Activated CD4-positive, alpha-beta T cell treated with anti-CD3 and anti-CD28 coated beads, Interleukin-2, amount 10 ng/mL, durations not matched to agents 24 days and 14 days (primary cell): Measurements from ENCODE around the gene IMPA2. TPM values are rescaled to one million over a fixed set of nuclear protein-coding genes. Genes with fewer than 3 reads are reported as not detected.

Experiments
- DNase-seq: peaks from one replicate; pipeline ENCODE4 v3.0.0; 2022
- H3K27ac Mint-ChIP-seq: one replicate; pipeline ENCODE4 v1.8.0; 2022; ENCODE audit warnings: mild to moderate bottlenecking, mixed read lengths
- H3K27me3 Mint-ChIP-seq: one replicate; pipeline ENCODE4 v1.8.0; 2022; ENCODE audit warnings: mixed read lengths
- H3K36me3 Mint-ChIP-seq: one replicate; pipeline ENCODE4 v1.8.0; 2022; ENCODE audit warnings: low read depth, mild to moderate bottlenecking, mixed read lengths
- H3K4me1 Mint-ChIP-seq: one replicate; pipeline ENCODE4 v1.8.0; 2021; ENCODE audit warnings: mixed read lengths
- H3K4me3 Mint-ChIP-seq: one replicate; pipeline ENCODE4 v1.8.0; 2022; ENCODE audit warnings: mild to moderate bottlenecking, moderate library complexity, mixed read lengths
- H3K9me3 Mint-ChIP-seq: one replicate; pipeline ENCODE4 v1.8.0; 2021; ENCODE audit warnings: mixed read lengths
- intact Hi-C: fragments of 100-400 bp; cut with micrococcal nuclease; formaldehyde crosslinking; loops from one replicate; pipeline ENCODE4 v1.15.1; 2023
- total RNA-seq: library from RNA; stranded (reverse); gene quantifications from 2 replicates; pipeline ENCODE4 v1.2.3, GENCODE V29; 2022

Gene IMPA2
- total RNA-seq, 1 donor from 2014 or later = 18.8 TPM

DNA sequence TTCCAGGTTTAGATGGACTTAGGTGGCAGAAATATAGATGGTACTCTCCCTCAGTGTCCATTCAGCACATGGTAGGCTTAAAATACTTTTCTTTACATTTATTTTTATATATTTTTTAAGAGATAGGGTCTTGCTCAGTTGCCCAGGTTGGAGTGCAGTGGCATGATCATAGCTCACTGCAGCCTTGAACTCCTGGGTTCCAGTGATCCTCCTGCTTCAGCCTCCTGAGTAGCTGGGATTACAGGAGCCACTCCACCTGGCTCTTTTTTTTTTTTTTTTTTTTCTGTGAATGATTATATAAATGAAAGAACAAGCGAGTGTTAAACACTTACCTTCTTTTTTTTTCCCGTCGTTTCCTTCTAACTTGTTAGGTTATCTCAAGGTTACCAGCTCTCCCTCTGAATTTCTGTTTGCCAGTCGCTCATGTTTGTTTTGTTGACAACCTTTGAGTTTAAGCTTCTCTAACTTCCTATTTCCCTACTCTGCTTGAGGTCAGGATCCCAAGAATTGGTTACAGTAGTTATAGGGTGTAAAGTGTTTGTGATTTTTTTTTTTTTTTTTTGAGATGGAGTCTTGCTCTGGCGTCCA is 18.9 kb downstream of the IMPA2 start:
- intact Hi-C loops = no loop called here
- DNase-seq = no peak
- Mint-ChIP-seq H3K27ac (no peak overlapping the region), H3K9me3 (no peaks in the 10 kb centered on the region), H3K4me1 (peaks cover 14% of the 10 kb centered on the region), H3K27me3 (no peaks in the 10 kb centered on the region), H3K4me3 (no peak overlapping the region), H3K36me3 (no peaks in the 10 kb centered on the region)

DNA sequence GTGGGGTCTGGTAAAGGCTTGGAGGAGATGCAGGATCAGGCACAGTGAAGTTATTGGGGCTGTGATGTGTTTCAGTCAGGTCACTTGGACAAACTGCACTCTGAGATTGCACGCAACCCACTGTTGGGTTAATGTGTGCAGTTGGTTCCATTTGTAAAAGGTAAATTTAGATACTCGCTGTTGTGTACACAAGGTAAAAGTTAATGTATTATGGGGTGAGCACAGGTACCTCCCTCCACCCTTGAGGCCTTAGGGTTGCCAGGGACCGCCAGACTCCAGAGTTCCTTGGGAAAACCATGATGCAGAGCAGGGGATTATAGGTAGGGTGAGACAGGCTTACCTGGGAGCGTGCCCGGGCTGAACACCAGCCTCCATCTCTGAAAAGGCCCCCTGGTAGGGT is 20.1 kb downstream of the IMPA2 start:
- DNase-seq = no peak
- Mint-ChIP-seq H3K4me3 (no peak overlapping the region), H3K4me1 (peaks cover 4% of the 10 kb centered on the region), H3K9me3 (no peaks in the 10 kb centered on the region), H3K36me3 (no peaks in the 10 kb centered on the region), H3K27me3 (no peaks in the 10 kb centered on the region), H3K27ac (no peak overlapping the region)
- intact Hi-C loops = no loop called here

DNA sequence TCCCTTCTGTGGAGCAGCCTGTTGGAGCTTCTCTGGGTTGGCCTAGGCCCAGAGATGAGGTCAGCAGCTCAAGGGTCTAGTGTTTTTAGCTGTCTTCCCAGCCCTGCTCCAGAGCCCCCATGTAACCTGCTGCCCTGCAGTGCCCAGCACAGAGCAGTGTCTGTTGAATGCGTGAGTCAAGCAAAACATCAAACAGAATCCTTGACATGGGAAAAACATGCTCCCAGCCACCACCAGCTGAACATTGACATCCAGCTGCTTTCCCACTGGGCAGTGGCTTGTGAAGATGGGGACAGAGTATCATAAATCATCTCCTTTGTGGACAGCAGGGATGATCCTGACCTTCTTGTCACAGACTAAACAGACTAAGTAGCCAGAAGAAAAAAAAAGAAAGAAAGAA is 22.6 kb downstream of the IMPA2 start:
- DNase-seq = no peak
- Mint-ChIP-seq H3K27me3 (no peaks in the 10 kb centered on the region), H3K4me3 (no peak overlapping the region), H3K36me3 (no peaks in the 10 kb centered on the region), H3K4me1 (no peaks in the 10 kb centered on the region), H3K9me3 (no peaks in the 10 kb centered on the region), H3K27ac (no peak overlapping the region)
- intact Hi-C loops = no loop called here

DNA sequence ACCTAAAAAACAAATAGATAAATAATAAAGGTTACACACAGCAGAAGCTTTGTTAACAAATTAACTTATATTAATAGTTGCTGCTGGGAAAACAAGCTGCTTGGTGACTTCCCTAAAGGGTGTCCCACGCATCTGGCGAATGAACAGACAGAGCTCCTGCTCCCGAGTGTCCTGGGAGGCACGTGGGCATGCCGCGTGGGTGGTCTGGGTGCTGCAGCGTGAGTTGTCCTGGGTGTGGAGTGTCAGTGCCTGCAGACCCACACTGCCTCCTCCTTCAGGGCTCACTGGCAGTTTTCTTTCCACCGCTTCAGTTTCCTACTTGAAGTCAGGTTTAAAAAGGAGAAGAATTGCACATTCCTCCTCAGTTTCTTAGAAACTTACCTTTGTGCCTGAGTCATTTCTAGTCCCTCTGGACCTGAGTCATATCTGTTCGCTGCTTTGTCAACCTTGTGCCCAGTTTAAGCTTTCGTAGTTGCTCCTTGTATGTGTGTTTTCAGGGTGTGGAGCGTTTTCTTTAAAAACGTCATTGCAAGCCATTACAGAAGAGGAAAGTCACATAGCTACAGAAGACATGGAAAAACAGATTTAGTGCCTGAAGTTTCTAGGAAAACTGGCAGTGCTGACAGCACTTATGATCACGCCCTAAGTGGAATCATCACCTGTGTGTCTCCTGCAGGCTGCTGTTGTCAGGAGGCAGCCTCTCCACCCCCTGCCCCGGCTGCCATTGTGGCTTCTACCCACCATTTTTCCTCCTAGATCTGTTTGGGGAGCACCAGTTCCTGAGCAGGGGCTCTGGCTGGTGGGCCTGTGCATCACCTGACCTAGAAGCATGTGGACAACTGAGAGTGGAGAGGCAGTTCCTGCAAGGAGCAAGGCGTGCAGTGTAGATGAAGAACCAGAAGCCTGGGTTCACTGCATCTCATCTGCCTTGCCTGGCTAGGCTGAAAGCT is 24.5 kb downstream of the IMPA2 start:
- no peaks in the 10 kb centered on the region for H3K4me1 Mint-ChIP-seq
- no peak overlapping the region for H3K4me3 Mint-ChIP-seq
- H3K36me3 Mint-ChIP-seq = no peaks in the 10 kb centered on the region
- no peak overlapping the region for H3K27ac Mint-ChIP-seq
- no peaks in the 10 kb centered on the region for H3K27me3 Mint-ChIP-seq
- intact Hi-C loops = no loop called here
- no peaks in the 10 kb centered on the region for H3K9me3 Mint-ChIP-seq
- DNase-seq = no peak

DNA sequence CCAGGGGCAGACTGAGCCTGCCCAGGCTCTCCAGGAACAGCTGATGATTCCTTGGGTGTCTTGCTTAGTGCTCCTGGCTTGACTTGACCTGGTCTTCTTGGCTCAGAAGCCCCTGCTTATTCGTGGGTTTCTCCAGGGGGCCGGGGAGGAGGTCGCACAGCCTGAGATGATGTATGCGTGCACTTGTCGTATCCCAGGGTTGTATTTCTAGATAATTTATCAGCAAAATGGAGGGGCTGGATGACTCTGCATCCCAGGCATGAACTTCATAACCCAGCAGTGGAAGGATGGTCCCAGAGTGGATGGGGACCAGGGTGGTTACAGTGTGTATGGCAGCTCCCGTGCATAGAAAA is 25.2 kb downstream of the IMPA2 start:
- H3K36me3 Mint-ChIP-seq = no peaks in the 10 kb centered on the region
- H3K27me3 Mint-ChIP-seq = no peaks in the 10 kb centered on the region
- H3K4me3 Mint-ChIP-seq = no peak overlapping the region
- DNase-seq = no peak
- no peaks in the 10 kb centered on the region for H3K4me1 Mint-ChIP-seq
- no peak overlapping the region for H3K27ac Mint-ChIP-seq
- H3K9me3 Mint-ChIP-seq = no peaks in the 10 kb centered on the region
- intact Hi-C loops = no loop called here

DNA sequence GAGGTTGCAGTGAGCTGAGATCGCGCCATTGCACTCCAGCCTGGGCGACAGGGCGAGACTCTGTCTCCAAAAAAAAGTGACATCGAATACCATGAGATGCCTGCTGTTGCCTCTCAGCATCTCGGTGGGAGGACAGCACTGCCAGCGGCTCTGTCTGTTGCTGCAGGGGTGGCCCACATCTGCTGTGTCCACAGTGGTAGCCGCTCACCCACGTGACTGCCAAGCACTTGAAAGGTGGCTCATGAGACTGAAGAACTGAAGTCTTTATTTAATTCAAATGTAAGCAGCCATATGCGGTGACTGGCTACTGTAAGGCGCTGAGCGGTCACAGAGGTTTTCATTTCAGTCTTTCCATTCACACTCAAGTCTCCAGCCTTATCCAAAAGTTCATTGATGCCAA is 25.8 kb downstream of the IMPA2 start:
- DNase-seq = no peak
- H3K27me3 Mint-ChIP-seq = no peaks in the 10 kb centered on the region
- no peaks in the 10 kb centered on the region for H3K9me3 Mint-ChIP-seq
- H3K27ac Mint-ChIP-seq = no peak overlapping the region
- intact Hi-C loops = no loop called here
- H3K4me3 Mint-ChIP-seq = no peak overlapping the region
- no peaks in the 10 kb centered on the region for H3K36me3 Mint-ChIP-seq
- H3K4me1 Mint-ChIP-seq = no peaks in the 10 kb centered on the region

DNA sequence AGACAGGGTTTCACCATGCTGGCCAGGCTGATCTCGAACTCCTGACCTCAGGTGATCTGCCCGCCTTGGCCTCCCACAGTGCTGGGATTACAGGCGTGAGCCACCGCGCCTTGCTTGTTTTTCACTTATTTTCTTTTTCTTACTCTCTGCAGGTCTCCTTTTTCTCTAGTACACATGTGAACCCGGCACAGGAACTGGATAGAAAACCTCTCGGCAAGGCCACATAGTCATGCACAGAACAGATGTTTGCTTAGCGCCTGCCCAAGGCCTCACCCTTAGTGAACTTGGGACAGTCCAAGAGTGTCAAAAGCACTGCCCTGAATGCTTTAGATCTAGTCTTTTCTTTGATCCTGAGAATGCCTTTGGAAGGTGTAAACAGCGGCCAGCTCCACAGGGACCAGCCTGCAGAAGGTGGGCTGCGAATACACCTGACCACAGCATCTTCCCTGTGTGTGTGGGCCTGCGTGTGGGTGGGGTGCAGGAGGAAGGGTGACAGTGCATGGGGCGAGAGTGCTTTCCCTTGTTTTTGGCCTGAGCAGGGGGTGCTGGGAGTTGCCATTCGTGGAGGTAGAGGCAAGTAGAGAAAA is 27.0 kb downstream of the IMPA2 start:
- Mint-ChIP-seq H3K9me3 (no peaks in the 10 kb centered on the region), H3K27ac (no peak overlapping the region), H3K27me3 (no peaks in the 10 kb centered on the region), H3K36me3 (no peaks in the 10 kb centered on the region), H3K4me1 (no peaks in the 10 kb centered on the region), H3K4me3 (no peak overlapping the region)
- intact Hi-C loops = no loop called here
- DNase-seq = no peak

DNA sequence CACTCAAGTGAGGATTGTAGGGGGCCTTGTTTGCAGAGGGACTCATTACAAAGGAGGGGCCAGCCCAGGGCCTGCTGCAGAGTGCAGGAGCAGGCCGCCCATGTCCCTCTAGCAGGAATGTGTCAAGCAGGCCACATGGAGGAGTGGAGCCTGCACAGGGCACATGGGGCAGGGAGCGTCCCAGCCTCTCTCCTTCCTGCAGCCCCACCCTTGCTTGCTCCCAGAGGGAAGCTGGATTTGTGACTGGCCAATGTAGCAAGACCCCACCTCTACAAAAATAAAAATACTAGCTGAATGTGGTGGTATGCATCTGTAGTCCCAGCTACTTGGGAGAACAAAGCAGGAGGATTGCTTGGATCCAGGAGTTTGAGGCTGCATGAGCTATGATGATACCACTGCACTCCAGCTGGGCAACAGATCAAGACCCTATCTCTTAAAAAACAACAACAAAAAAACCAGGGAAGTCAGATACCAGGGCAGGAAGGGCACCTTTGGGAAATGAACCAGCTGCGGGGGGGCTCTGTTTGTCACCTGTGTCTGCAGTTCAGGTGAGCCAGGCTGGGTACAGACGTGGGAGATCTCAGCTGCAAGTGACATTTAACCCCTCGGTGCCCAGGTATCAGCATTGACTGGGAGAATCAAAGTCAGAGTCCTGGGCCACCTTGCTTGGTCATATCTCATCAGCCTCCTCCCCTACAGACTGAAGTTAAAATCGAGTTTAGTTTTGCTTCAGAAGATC is 27.7 kb downstream of the IMPA2 start:
- Mint-ChIP-seq H3K4me1 (no peaks in the 10 kb centered on the region), H3K27ac (no peak overlapping the region), H3K9me3 (no peaks in the 10 kb centered on the region), H3K27me3 (no peaks in the 10 kb centered on the region), H3K4me3 (no peak overlapping the region), H3K36me3 (no peaks in the 10 kb centered on the region)
- no peak for DNase-seq
- intact Hi-C loops = no loop called here

DNA sequence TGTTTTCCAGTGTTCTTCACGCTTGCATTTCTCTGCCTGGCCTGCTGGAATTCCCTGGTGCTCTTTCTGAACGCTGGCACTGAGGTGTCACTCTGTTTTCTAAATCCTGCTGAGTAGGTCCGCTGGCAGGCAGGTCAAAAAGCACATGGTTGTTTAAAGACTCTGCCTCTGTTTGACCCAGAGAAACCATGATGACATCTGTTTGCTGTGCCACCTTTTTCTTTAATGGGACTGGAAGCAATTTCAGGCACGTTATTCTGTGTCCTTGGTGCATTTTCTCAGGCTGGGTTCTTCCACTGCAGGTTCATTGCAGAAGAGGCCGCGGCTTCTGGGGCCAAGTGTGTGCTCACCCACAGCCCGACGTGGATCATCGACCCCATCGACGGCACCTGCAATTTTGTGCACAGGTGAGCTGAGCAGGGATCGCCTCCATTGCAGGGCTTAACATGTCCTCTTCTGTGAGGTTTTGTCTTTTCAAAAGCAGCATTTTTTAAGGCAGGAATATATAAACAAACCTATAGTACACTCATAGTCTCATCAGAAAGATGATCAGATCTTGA is 28.4 kb downstream of the IMPA2 start:
- no peak for DNase-seq
- Mint-ChIP-seq H3K27me3 (no peaks in the 10 kb centered on the region), H3K4me3 (no peak overlapping the region), H3K4me1 (no peaks in the 10 kb centered on the region), H3K9me3 (no peaks in the 10 kb centered on the region), H3K36me3 (no peaks in the 10 kb centered on the region), H3K27ac (no peak overlapping the region)
- intact Hi-C loops = no loop called here

DNA sequence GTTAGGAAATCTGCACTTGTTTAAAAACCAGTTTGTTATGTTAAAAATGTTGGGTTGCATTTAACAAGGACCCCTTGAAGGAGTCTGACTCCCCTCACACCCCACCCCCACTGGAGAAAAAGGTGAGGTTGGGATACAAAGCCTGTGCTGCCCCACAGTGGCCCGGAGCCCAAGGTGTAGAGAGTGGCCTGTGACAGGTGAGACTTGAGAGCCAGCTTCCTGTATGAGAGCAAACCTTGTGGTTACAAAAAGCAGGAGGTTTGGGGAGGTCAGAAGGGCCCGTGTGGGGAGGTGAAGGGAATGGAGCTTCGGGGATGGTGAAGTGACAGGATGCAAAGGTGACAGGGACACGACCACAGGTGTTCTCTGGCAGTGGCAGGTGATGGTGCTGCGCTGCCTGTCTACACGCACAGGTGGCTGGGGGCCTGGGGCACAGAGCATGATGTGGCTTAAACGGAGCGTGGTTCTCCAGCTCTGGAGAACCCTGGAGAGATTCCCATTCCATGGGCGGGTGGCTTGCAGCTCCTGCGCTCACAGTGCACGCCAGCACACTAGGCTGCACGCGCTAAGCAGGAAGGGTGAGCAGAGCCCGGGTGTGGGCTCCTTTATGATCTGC is 29.0 kb downstream of the IMPA2 start:
- H3K27ac Mint-ChIP-seq = no peak overlapping the region
- H3K27me3 Mint-ChIP-seq = no peaks in the 10 kb centered on the region
- no peaks in the 10 kb centered on the region for H3K36me3 Mint-ChIP-seq
- H3K4me3 Mint-ChIP-seq = no peak overlapping the region
- no peak for DNase-seq
- no peaks in the 10 kb centered on the region for H3K9me3 Mint-ChIP-seq
- intact Hi-C loops = no loop called here
- H3K4me1 Mint-ChIP-seq = no peaks in the 10 kb centered on the region

DNA sequence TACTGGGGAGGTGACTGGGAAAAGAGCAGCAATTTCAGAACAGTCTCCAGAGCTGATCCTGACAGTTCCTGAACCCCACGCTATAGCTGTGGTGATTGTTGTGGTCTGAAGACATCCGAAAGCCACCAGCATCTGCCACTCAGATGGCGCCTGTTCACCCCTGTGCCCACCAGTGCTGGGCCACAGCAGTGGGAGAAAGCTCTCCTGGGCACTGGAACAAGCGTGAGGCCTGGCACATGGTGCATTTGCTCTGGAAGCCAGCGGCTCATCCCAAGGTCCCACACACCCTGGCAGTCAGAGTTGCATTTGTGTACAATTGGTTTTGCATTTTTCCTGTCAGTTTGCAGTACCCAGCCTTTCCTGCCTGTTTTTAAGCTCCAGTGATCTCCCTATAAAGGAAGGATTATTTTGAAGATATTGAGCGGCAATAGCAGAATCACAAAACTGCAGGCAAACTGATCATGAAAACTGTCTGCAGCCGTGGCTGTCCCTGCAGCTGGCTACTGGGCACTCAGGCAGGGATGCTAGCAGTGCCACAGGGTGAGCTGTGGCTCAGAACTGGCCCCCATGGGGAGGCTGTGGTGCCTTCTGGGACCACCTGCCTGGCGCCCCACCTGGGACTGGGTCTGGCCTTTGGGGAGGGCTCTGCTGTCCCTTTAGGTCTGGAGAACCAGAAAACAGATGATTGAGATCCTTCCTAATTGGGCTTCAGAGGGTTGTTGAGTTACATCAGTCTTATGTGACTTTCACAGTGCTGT is 30.1 kb downstream of the IMPA2 start:
- intact Hi-C loops = no loop called here
- Mint-ChIP-seq H3K4me3 (no peak overlapping the region), H3K9me3 (no peaks in the 10 kb centered on the region), H3K36me3 (no peaks in the 10 kb centered on the region), H3K27ac (no peak overlapping the region), H3K27me3 (no peaks in the 10 kb centered on the region), H3K4me1 (no peaks in the 10 kb centered on the region)
- no peak for DNase-seq

DNA sequence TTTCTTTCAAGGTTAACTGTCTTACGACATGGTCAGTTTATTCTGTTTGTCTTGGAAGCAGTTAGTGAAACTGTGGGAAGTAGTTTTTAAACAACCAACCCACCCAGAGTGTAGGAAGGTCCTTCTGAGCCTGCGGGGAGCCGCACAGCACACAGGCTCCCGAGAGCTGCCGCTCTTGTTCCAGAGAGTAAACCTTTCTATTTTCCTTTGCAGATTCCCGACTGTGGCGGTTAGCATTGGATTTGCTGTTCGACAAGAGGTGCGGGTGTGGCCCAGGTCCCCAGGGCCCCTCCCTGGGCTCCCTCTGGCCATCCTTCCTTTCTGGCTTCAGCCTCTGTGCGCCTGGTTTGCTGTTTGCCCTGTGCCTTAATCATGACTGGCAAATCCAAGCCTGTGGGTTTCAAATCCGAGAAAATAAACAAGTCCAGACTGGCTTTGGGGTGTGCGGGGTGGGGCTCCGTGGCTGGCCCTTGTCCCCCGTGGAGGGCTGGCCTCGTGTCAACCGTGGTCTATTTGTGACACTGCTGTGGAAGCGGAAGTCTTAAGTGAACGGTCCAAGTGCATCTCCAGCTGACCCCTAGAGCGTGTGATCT is 30.7 kb downstream of the IMPA2 start:
- H3K27me3 Mint-ChIP-seq = no peaks in the 10 kb centered on the region
- no peak for DNase-seq
- intact Hi-C loops = no loop called here
- H3K4me3 Mint-ChIP-seq = no peak overlapping the region
- no peaks in the 10 kb centered on the region for H3K4me1 Mint-ChIP-seq
- no peak overlapping the region for H3K27ac Mint-ChIP-seq
- no peaks in the 10 kb centered on the region for H3K9me3 Mint-ChIP-seq
- no peaks in the 10 kb centered on the region for H3K36me3 Mint-ChIP-seq

DNA sequence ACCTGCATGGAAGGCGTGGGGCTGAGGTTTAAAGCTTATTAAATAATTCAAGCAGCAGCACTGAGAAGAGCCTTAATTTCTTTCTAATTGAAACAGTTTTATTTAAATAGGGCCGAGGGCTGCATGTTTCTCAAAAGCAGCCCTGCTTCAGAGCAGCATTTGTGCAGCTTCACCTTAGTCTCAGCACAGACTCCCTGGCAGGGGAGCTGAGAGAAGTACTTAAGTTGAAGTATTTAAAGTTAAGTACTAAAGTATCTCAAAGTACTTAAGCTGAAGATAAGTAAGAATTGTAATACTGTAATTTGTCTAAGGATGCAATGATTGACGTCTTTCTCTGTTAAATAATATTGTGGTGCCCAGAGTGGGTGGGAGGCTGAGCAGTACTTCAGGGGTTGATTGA is 31.4 kb downstream of the IMPA2 start:
- no peaks in the 10 kb centered on the region for H3K27me3 Mint-ChIP-seq
- no peak for DNase-seq
- peaks cover 2% of the 10 kb centered on the region for H3K36me3 Mint-ChIP-seq
- no peaks in the 10 kb centered on the region for H3K4me1 Mint-ChIP-seq
- intact Hi-C loops = no loop called here
- H3K27ac Mint-ChIP-seq = no peak overlapping the region
- no peak overlapping the region for H3K4me3 Mint-ChIP-seq
- H3K9me3 Mint-ChIP-seq = no peaks in the 10 kb centered on the region
